WTC11 (cell line): ENCODE measurements around the gene PIK3R1. TPM values are rescaled to one million over a fixed set of nuclear protein-coding genes. Genes with fewer than 3 reads are reported as not detected.

Source experiments
- ATAC-seq: fragments of 200-7000 bp; cut with Tn5 transposase; 2 replicates; pipeline ENCODE4 v1.10.0; 2021; ENCODE audit warnings: mild to moderate bottlenecking, moderate library complexity
- CTCF ChIA-PET: fragments of 300-600 bp; sonication (Branson Sonifier 250); formaldehyde crosslinking; loops from one replicate; lab custom pipeline; 2021; ENCODE audit warnings: antibody characterized with exemption; lab: Charles Lee
- POLR2A ChIA-PET: fragments of 350-600 bp; sonication (Branson Sonifier 250); formaldehyde crosslinking; loops from one replicate; lab custom pipeline; 2021; ENCODE audit warnings: antibody characterized with exemption; lab: Charles Lee
- DNase-seq: peaks from one replicate; pipeline ENCODE4 v3.0.0; 2021; ENCODE audit warnings: low spot score
- H3K27ac Mint-ChIP-seq: 2 replicates; pipeline ENCODE4 v1.8.0; 2021; ENCODE audit warnings: mixed read lengths
- H3K27me3 Mint-ChIP-seq: 2 replicates; pipeline ENCODE4 v1.8.0; 2021; ENCODE audit warnings: low read depth, mild to moderate bottlenecking, moderate library complexity, mixed read lengths
- H3K36me3 Mint-ChIP-seq: 2 replicates; pipeline ENCODE4 v1.8.0; 2021; ENCODE audit warnings: mixed read lengths
- H3K4me1 Mint-ChIP-seq: 2 replicates; pipeline ENCODE4 v1.8.0; 2022; ENCODE audit warnings: mixed read lengths
- H3K4me3 Mint-ChIP-seq: 2 replicates; pipeline ENCODE4 v1.8.0; 2021; ENCODE audit warnings: mild to moderate bottlenecking, moderate library complexity, mixed read lengths
- H3K9me3 Mint-ChIP-seq: 2 replicates; pipeline ENCODE4 v1.8.0; 2021; ENCODE audit warnings: mixed read lengths
- AR ChIP-seq: fragments of 250-450 bp; sonication (Bioruptor Pico); IDR thresholded peaks from 2 replicates; pipeline ENCODE4 v1.9.0; 2021; ENCODE audit warnings: mild to moderate bottlenecking
- ARID4B ChIP-seq: sonication (generic); formaldehyde crosslinking; IDR thresholded peaks from 2 replicates; pipeline ENCODE4 v1.8.0; 2023; ENCODE audit warnings: missing genetic modification reagents, mild to moderate bottlenecking, borderline replicate concordance
- ATF2 ChIP-seq: sonication (generic); formaldehyde crosslinking; IDR thresholded peaks from 2 replicates; pipeline ENCODE4 v1.8.1; 2022; ENCODE audit warnings: low read depth, missing genetic modification reagents, borderline replicate concordance
- CREM ChIP-seq: sonication (generic); formaldehyde crosslinking; IDR thresholded peaks from 2 replicates; pipeline ENCODE4 v1.8.1; 2022; ENCODE audit warnings: mild to moderate bottlenecking, missing genetic modification reagents, moderate library complexity
- EMX1 ChIP-seq: fragments of 250-450 bp; sonication (Bioruptor Pico); IDR thresholded peaks from 2 replicates; pipeline ENCODE4 v1.8.0; 2021; ENCODE audit warnings: mild to moderate bottlenecking
- FOXK1 ChIP-seq: sonication (generic); formaldehyde crosslinking; IDR thresholded peaks from 2 replicates; pipeline ENCODE4 v1.8.0; 2022; ENCODE audit warnings: mild to moderate bottlenecking, moderate library complexity, missing genetic modification reagents
- IRF2 ChIP-seq: sonication (generic); formaldehyde crosslinking; IDR thresholded peaks from 2 replicates; pipeline ENCODE4 v1.8.0; 2022; ENCODE audit warnings: low read depth, missing genetic modification reagents, borderline replicate concordance
- NFYB ChIP-seq: sonication (generic); formaldehyde crosslinking; conservative IDR thresholded peaks from 2 replicates; pipeline ENCODE4 v1.8.0; 2022; ENCODE audit warnings: low read depth, missing genetic modification reagents
- NR3C1 ChIP-seq: sonication (generic); formaldehyde crosslinking; conservative IDR thresholded peaks from 2 replicates; pipeline ENCODE4 v1.8.1; 2023; ENCODE audit warnings: low read depth, mild to moderate bottlenecking, missing genetic modification reagents
- RORB ChIP-seq: fragments of 250-450 bp; sonication (Bioruptor Pico); IDR thresholded peaks from 2 replicates; pipeline ENCODE4 v1.9.0; 2021; ENCODE audit warnings: mild to moderate bottlenecking
- USF2 ChIP-seq: sonication (generic); formaldehyde crosslinking; IDR thresholded peaks from 2 replicates; pipeline ENCODE4 v1.8.1; 2023; ENCODE audit warnings: mild to moderate bottlenecking, missing genetic modification reagents, moderate library complexity
- ZNF138 ChIP-seq: sonication (generic); formaldehyde crosslinking; conservative IDR thresholded peaks from 2 replicates; pipeline ENCODE4 v1.8.1; 2022; ENCODE audit warnings: mild to moderate bottlenecking, moderate library complexity, missing genetic modification reagents
- ZNF281 ChIP-seq: sonication (generic); formaldehyde crosslinking; IDR thresholded peaks from 2 replicates; pipeline ENCODE4 v1.8.0; 2023; ENCODE audit warnings: mild to moderate bottlenecking, missing genetic modification reagents
- total RNA-seq: library from RNA; stranded (reverse); gene quantifications from 3 replicates; pipeline ENCODE4 v1.2.3, GENCODE V29; 2021

PIK3R1 gene
- total RNA-seq, 1 experiment from 2014 or later, result 11.3 TPM

GRCh38 chr5:68319706-68320412, 104.3 kb downstream of the PIK3R1 start:
- POLR2A ChIA-PET, result no interaction called here
- TF ChIP-seq IRF2, result no peak
- no peak for TF ChIP-seq CREM (CRISPR knock-in tag)
- TF ChIP-seq ATF2 (CRISPR knock-in tag), result no peak
- no peak for TF ChIP-seq ZNF281 (CRISPR knock-in tag)
- DNase-seq (no peak), ATAC-seq (no peak)
- H3K36me3 Mint-ChIP-seq, result peaks cover 12% of the 10 kb centered on the region
- H3K27me3 Mint-ChIP-seq, result peaks cover 2% of the 10 kb centered on the region
- H3K4me1 Mint-ChIP-seq, result peaks cover 6% of the 10 kb centered on the region
- no peak overlapping the region for H3K4me3 Mint-ChIP-seq
- no peak overlapping the region for H3K27ac Mint-ChIP-seq
- peaks cover 26% of the 10 kb centered on the region for H3K9me3 Mint-ChIP-seq
- CTCF ChIA-PET, result interaction anchor here (0.8 kb wide), 1 partner anchor 704 kb away, joined by 3 read pairs; no protein-coding TSS in a partner anchor

GRCh38 chr5:68320413-68320986, 104.9 kb downstream of the PIK3R1 start:
- no peak for ATAC-seq
- POLR2A ChIA-PET, result interaction anchor here (0.5 kb wide), 1 partner anchor 683 kb away, joined by 3 read pairs; no protein-coding TSS in a partner anchor
- no peak for DNase-seq
- Mint-ChIP-seq H3K9me3 (peaks cover 31% of the 10 kb centered on the region), H3K4me1 (peaks cover 6% of the 10 kb centered on the region), H3K27ac (no peak overlapping the region), H3K36me3 (peaks cover 15% of the 10 kb centered on the region), H3K27me3 (peaks cover 5% of the 10 kb centered on the region), H3K4me3 (no peak overlapping the region)
- TF ChIP-seq USF2 (CRISPR knock-in tag), result no peak
- CTCF ChIA-PET, result interaction anchor here (0.8 kb wide), 1 partner anchor 703 kb away, joined by 3 read pairs; no protein-coding TSS in a partner anchor

GRCh38 chr5:68325065-68325580, 109.6 kb downstream of the PIK3R1 start:
- DNase-seq (no peak), ATAC-seq (no peak)
- peaks cover 5% of the 10 kb centered on the region for H3K27me3 Mint-ChIP-seq
- POLR2A ChIA-PET, result no interaction called here
- peaks cover 4% of the 10 kb centered on the region; the same call in 1 of the 2 replicates for H3K4me1 Mint-ChIP-seq
- TF ChIP-seq ARID4B (no peak), NFYB (CRISPR knock-in tag) (no peak), ZNF138 (CRISPR knock-in tag) (no peak), AR (CRISPR knock-in tag) (no peak), FOXK1 (CRISPR knock-in tag) (no peak), NR3C1 (CRISPR knock-in tag) (no peak), EMX1 (no peak), RORB (no peak)
- H3K36me3 Mint-ChIP-seq, result peaks cover 9% of the 10 kb centered on the region
- CTCF ChIA-PET, result no interaction called here
- H3K27ac Mint-ChIP-seq, result no peak overlapping the region
- H3K4me3 Mint-ChIP-seq, result no peak overlapping the region
- H3K9me3 Mint-ChIP-seq, result peaks cover 17% of the 10 kb centered on the region
